Left renal cortex interstitium (tissue), 4 donors: ENCODE data around the gene AKR1B15. TPM values are rescaled to one million over a fixed set of nuclear protein-coding genes. Genes with fewer than 3 reads are reported as not detected.
A peak's percentile ranks its signal among the peaks of the same experiment; 100 is the strongest.
"Not testable (repeated sequence)": the region's sequence is repeated elsewhere in the genome, so short reads cannot be mapped to it uniquely, and the experiment has no call there.

ENCODE experiments used
- DNase-seq, 4 donors: peaks; one replicate each; pipeline ENCODE4 v3.0.0-alpha.2; 2013; ENCODE audit warnings: low read depth in 4 of 4, low spot score in 2 of 4, missing footprints in 1 of 4
- polyA plus RNA-seq, 4 donors: library from polyadenylated mRNA; unstranded; fragments of 120-200 nt; gene quantifications; one replicate each; pipeline ENCODE4 v1.2.1, GENCODE V29; 2013; ENCODE audit not compliant: insufficient read length in 4 of 4

Gene AKR1B15
- polyA plus RNA-seq, 4 donors, result 0.09 TPM; not detected in 3

DNA sequence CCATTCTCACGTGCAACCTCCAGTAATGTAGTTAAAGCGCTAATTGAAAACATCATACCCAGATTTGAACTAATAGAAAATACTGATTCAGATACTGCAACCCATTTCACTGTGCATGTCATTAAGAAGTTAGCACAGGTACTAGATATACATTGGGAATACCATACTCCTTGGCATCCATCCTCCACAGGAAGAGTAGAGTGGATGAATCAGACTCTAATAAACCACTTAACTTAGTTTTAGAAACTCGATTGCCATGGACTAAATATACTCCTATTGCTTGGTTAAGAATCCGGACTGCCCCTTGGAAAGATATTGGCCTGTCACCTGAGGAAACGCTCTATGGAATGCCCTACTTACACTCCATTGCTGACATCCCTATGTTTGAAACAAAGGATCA lies 9.5 kb downstream of the AKR1B15 start:
- no peak for DNase-seq

DNA sequence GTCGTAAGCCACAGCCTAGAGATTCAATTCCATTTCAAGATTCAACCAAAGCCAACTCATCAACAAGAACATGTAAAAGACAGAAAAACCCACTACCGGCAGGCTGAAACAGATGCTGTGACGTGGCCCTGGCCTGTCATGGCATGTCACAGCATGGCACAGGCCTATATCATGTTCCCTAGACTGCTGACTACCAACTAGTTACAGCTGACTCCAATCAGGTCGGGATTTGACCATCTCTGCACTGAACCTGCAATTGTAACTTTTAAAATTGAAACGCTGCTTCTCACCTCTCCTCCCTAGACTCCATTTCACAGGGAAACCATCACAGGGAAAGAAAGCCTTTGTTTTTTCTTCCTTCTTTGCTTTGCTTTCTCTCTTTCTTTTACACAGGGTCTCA lies 12.7 kb downstream of the AKR1B15 start:
- DNase-seq, result not testable (repeated sequence)

DNA sequence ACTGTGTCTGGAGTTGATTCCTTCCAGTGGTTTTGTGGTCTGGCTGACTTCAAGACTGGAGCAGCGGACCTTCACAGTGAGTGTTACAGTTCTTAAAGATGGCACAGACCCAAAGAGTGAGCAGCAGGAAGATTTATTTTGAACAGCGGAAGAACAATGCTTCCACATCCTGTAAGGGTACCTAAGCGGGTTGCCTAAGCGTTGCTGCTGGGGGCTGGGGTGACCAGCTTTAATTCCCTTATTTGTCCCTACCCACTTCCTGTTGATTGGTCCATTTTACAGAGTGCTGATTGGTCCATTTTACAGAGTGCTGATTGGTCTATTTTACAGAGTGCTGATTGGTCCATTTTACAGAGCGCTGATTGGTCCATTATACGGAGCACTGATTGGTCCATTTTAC lies 13.2 kb downstream of the AKR1B15 start:
- no peak for DNase-seq

DNA sequence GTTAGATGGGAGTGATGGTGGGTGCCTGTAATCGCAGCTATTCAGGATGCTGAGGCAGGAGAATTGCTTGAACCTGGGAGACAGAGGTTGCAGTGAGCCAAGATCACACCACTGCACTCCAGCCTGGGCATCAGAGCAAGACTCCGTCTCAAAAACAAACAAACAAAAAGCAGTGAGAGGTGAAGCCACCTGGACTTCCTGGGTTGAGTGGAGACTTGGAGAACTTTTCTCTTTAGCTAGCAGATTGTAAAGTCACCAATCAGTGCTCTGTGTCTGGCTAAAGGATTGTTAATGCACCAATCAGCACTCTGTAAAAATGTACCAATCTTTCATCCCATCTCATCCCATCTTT lies 14.5 kb downstream of the AKR1B15 start:
- DNase-seq, result not testable (repeated sequence)

DNA sequence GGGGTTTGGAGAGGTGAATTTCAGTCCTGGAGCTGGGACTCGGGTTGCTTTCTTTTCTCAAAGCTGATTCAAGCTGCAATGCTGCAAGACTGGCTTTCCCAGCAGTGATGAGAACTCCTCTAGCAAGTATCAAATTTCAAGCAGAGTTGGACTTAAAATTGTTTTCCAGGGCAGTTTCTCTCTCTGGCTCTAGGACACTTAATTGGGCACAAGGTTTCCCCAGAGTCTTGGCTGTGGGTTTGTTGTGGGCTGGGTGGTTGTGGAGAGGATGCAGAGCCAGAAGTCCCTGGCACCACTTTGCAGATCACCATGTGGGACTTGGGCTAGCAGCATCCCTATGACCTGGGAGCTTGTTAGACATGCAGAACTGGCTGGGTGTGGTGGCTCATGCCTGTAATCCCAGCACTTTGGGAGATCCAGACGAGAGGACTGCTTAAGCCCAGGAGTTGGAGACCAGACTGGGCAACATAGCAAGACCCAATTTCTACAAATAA lies 16.8 kb downstream of the AKR1B15 start:
- DNase-seq, result peak in 1 of 4 donors; percentile 16

DNA sequence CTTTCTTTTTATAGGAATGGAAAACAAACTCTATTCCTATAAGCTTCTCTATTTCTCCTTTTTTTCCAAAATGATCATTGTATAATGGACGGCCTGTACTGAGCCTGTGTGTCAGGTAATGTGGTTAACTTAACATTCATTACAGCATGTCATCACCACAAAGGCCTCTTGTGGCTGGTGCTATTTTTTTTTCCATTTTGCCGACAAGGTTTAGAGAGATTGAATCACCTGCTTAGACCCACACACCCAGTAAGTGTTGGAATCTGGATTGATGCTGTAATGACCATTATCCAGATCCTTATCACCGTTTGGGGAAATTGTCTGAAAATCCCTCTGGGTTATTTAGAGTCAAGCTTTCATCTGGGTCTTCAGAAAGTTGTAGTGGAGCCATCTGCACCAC lies 18.5 kb downstream of the AKR1B15 start:
- DNase-seq, result no peak

DNA sequence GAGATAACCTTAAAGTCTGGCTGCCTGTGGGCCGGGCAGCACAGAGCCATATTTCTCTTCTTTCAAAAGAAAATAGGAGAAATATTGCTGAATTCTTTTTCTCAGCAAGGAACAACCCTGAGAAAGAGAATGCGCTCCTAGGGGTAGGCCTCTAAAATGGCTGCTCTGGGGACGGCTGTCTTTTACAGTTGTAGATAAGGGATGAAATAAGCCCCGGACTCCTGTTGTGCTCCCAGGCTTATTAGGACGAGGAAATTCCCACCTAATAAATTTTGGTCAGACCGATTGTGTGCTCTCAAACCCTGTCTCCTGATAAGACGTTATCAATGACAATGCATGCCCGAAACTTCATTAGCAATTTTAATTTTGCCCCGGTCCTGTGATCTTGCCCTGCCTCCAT lies 21.1 kb downstream of the AKR1B15 start:
- DNase-seq, result not testable (repeated sequence)

DNA sequence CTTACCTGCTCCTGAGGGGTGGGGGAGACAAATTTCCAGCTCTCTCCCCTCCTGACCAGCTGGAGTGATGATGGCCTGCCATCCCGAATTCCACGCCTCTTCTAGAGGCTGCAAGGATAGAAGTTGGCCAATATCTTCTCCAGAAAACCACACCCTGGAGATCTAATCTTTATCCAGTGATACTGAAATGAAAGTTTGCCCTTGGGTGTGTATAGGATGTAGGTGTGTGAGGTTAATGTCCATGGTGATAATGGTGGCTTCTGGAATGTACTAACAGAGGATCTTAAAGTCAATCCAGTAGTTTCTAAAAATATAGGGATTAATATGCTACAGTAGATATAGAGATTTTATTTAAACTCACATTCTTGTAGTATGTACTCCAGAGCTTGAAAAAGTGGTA lies 22.2 kb downstream of the AKR1B15 start:
- DNase-seq, result no peak

DNA sequence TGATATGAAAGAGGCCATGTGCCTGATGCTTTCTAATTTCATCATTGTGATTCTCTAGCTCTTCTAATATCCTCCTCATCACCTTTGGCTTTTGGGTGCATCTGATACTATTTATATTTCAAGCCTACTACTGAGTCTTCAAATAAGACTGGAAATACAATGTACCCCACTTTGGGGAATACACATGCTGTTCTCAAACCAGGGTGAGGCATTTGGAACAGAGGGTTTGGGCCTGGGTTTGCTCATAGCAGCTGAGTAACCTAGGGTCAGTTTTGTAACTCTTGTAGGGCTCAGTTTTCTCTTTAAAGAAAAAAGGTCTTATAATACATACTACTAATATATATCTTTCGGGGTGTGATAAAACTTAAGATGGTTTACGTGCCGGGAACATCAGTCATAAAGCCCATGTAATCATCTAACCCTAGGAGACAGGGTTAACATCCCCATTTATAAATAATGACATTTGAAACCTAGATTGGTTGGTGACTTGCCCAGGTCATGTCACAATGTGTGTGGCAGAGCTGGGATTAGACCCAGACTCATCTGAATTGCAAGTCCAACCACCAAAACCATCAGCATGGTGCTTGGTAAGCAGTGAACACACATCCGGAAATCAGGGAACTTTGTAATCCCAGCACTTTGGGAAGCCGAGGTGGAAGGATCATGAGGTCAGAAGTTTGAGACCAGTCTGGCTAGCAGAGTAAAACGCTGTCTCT lies 23.0 kb downstream of the AKR1B15 start:
- no peak for DNase-seq

DNA sequence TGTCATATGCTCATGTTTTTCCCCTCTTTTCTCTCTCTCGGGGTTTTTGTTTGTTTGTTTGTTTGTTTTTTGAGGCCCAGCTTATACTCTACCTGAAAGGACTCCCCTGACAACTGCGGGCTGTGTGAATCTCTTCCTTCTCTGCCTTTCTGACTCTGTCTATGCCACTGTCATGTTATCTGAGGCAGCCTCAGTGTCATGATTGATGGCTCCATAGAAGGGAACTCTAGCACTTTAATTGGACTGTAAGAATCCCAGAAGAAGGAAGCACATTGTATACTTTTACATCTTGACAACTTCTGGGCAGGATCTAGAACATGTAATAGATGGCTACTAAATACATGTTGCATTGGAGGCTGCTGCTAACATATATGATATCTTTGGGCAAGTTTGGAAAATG lies 25.4 kb downstream of the AKR1B15 start:
- DNase-seq, result no peak

DNA sequence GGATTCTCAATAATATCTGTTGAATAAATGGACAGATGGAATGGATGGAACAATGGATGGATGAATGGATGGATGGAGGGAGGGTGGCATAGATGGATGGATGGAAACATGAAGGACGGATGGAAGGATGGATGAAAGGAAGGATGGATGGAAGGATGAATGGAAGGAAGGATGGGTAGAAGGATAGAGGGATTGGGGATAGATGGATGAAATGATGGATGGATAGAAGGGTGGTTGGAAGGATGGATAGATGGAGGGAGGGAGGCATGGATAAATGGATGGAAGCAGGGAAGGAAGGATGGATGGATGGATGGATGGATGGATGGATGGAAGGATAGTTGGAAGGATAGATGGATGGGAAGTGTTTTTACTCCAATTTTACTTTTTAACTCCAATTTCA lies 35.4 kb downstream of the AKR1B15 start:
- DNase-seq, result no peak

DNA sequence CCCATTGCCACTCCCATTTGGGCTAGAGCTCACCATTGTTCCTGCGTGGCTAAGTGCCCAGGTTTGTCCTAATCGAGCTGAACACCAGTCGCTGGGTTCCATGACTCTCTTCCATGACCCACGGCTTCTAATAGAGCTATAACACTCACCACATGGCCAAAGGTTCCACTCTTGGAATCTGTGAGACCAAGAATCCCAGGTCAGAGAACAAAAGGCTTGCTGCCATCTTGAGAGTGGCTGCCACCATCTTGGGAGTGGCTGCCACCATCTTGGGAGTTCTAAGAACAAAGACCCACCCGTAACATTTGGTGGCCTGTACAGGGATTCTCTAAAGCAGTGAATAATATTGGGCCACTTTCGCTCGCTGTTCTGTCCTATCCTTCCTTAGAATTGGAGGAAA lies 37.0 kb downstream of the AKR1B15 start:
- no peak for DNase-seq

DNA sequence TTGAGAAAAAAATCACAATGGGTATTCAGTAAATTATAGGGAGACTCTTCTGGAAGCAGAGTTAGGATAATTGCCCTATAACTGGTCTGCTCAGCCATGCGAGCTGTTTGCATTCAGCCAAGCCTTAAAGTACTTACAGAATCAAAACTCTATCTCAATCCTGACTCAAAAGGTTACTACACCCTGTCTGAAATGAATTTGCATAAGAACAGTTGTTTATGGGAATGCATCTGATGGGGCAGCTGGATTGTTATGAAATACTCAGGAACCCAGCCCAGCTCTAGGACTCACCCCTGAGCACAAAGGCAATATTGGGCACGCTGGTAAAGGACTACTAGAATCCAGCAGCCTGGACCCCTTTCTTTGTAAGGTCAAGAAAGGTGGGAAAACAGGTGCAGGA lies 38.8 kb downstream of the AKR1B15 start:
- no peak for DNase-seq

DNA sequence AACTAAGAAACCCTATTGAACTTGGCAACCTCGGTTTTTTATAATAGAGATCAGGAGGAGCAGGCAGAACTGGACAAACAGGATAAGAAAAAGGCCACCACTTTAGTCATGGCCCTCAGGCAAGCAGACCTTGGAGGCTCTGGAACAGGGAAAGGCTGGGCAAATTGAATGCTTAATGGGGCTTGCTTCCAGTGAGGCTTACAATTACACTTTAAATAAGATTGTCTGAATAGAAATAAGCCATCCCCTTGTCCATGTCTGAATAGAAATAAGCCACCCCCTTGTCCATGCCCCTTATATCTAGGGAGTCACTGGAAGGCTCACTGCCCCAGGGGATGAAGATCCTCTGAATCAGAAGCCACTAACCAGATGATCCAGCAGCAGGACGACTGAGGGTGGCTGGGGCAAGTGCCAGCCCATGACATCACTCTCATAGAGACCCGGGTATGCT lies 40.6 kb downstream of the AKR1B15 start:
- DNase-seq, result no peak

DNA sequence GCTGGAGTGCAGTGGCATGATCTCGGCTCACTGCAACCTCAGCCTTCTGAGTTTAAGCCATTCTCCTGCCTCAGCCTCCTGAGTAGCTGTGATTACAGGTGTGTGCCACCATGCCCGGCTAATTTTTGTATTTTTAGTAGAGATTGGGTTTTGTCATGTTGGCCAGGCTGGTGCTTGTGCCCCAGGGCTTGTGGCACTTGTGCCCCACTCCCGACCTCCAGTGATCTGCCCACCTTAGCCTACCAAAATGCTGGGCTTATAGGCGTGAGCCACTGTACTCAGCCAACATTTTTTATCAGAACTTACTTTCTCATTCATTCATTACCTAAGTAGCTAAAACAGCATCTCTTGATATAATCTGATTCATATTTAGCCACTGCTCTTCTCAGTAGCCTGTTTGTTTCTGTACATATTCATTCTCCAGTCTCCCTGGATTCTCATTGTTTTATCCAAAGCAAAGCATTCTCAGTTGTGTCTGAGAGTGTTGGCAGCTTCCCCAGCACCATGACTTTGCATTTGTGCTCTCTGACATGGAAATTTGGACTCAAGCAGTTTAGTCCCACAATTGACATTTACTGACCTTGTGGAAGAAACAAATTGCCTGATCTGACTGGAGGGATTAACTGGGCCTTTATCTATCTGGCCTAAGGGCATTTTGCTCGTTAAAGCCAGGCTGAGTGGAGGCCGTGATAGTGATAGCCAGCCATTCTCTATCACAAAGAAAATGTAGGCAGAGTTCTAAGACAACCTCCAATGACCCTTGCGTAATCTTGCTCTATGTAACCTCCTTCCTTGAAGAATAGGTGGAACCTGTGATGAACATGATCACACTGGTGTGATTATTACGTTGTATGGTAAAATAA lies 44.9 kb downstream of the AKR1B15 start:
- no peak for DNase-seq

DNA sequence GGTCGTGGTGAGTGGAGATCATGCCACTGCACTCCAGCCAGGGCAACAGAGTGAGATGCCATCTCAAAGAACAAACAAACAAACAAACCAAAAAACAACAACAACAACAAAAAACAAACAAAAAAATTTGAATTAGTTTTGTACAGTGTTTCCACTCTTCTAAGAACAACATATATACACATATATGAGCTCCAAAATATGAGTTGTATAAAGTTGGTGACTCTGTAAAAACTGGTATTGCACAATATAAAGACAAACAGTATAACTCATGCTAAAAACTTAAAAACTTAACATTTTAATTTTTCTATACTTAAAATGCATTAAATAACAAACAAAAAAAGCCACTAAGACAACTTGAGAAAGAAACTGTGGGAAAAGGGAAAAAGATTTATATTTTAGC lies 46.0 kb downstream of the AKR1B15 start:
- DNase-seq, result no peak

DNA sequence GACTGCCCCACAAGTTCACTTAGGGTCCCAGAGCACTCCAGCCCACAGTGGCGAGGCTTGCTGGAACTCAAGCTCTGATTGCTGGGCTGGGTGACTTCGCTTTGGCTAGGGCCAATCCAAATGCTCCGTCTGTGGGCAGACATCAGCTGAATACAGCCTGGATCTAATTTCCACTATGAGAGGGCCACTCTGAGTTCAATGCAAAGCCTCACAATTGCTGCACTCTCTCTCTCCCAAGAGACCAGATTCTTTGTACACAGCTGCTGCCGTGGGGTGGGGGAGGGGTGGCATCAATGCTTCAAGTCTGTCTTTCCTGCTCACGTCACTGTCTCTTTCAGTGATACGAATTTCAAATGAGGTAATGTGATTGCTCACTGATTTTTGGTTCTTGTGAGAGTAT lies 50.5 kb downstream of the AKR1B15 start:
- no peak for DNase-seq

DNA sequence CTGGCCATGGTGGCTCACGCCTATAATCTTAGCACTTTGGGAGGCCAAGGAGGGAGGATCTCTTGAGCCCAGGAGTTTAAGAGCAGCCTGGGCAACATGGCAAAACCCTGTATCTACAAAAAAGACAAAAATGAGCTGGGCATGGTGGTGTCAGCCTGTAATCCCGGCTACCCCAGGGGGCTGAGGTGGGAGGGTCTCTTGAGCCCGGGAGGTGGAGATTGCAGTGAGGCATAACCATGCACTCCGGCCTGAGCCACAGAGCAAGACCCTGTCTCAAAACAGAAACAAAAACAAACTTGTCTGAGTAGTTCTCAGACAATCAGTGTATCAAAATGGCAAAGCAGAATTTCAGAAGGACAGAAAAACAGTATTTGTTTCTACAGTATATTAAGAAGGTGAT lies 52.5 kb downstream of the AKR1B15 start:
- DNase-seq, result no peak

DNA sequence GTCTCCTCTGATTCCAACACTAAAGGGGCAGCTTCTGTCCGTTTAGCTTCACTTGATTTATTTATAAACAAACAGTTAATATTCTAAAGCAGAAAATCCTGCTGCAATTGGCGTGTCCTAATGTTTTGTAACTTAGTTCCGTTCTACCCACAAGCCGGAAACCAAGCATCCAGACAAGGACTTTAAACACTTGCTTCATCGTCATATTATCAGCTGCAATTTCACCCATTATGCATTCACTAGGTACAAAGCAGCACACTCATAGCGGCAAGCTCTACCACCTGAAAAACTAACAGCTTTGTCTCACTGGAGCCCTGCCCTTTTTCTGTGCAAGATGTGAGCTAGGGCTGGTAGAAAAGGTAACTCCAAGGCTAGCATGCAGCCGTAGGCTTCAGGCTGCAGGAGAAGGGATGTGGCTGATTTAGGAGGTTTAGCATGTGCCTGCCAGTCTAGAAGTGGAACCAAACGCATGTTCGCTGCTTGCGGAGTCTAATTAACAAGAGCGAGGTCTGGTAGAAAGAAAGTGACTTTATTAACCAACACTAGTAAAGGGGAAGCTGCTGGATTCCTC lies 54.1 kb downstream of the AKR1B15 start:
- DNase-seq, result no peak

DNA sequence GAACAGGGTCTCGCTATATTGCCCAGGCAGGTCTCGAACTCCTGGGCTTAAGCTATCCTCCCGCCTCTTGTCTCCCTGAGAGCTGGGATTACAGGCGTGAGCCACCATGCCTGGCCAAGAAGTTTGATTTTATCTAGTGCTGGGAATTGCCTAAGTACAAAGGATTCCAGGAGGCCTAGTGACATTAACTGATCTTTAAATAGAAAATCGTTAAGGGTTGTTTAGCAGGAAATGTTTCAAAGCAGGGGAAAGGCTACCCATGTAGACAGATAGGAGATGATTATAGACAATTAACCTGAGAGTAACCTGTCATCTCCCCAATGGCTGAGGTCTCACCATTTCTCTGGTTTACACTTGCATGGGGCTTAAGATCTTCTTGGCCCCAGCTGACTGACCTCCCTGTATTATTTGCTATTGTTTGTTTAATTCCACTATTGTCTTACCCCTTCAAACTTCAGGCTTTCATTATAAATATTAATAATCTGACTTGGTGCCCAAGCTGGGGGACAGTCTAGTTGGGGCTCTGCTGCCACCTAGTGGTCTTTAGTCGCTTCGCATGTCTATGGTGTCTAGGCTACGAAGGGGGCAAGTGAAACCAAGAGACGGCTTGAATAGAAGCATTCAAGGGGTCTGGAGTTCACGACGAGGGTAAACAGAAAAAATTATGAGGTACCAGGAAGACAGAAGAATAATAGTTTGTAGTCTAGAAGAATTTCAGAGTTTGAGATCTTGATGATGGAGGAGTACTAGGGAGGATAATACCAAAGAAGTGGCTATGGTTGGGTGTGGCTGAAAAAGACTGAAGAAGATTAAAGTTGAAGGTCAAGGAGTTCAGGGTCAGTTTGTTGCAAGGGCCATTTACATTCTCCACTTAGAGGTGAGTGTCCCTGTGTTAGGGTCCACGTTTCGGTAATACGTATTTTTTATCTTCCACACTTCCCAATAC lies 57.3 kb downstream of the AKR1B15 start:
- peak in 3 of 4 donors; percentile 34 to 44 (median 36) for DNase-seq
